ENCODE measurements around the gene NFIA. TPM values are rescaled to one million over a fixed set of nuclear protein-coding genes. Genes with fewer than 3 reads are reported as not detected.

NFIA gene
- total RNA-seq, 3 donors from 2014 or later: 54.9 to 87.5 (median 79.6) TPM

- no peak overlapping the region for H3K4me3 ChIP-seq
- no peaks in the 10 kb centered on the region for H3K9me3 ChIP-seq
- H3K36me3 ChIP-seq: no peaks in the 10 kb centered on the region
- no peak for DNase-seq (ENCODE audit: low spot score in 2 of 2)
- H3K4me1 ChIP-seq: no peaks in the 10 kb centered on the region
- TF ChIP-seq CTCF (IDR thresholded peaks at IDR 0.05) (no peak), POLR2A (IDR thresholded peaks at IDR 0.05) (no peak), POLR2AphosphoS5 (IDR thresholded peaks at IDR 0.05) (no peak)
- H3K27me3 ChIP-seq: no peaks in the 10 kb centered on the region
- peak overlapping the region; percentile 5 to 71 for H3K27ac ChIP-seq
- intact Hi-C loops (cut with DNase I; ENCODE audit: low total_unique reads): no loop called here
These were observed 218.5 kb downstream of the NFIA start for GRCh38 chr1:61300899-61301298.

- Histone ChIP-seq H3K4me3 (no peak overlapping the region), H3K9me3 (no peaks in the 10 kb centered on the region), H3K4me1 (no peaks in the 10 kb centered on the region), H3K27me3 (no peaks in the 10 kb centered on the region), H3K36me3 (no peaks in the 10 kb centered on the region), H3K27ac (peak overlapping the region; percentile 5 to 71)
- DNase-seq (ENCODE audit: low spot score in 2 of 2): no peak
- TF ChIP-seq POLR2AphosphoS5 (IDR thresholded peaks at IDR 0.05) (no peak), POLR2A (IDR thresholded peaks at IDR 0.05) (no peak), CTCF (IDR thresholded peaks at IDR 0.05) (no peak)
- intact Hi-C loops (cut with DNase I; ENCODE audit: low total_unique reads): no loop called here
These were observed 219.7 kb downstream of the NFIA start for GRCh38 chr1:61301824-61302657.

GRCh38 chr1:61307422-61308142 lies 225.2 kb downstream of the NFIA start:
- Histone ChIP-seq H3K4me3 (no peak overlapping the region), H3K27ac (no peak overlapping the region), H3K4me1 (no peaks in the 10 kb centered on the region), H3K27me3 (no peaks in the 10 kb centered on the region), H3K36me3 (no peaks in the 10 kb centered on the region), H3K9me3 (no peaks in the 10 kb centered on the region)
- no peak for DNase-seq (ENCODE audit: low spot score in 2 of 2)
- no peak for TF ChIP-seq POLR2A (IDR thresholded peaks at IDR 0.05)
- no peak for TF ChIP-seq CTCF (IDR thresholded peaks at IDR 0.05)
- no peak for TF ChIP-seq POLR2AphosphoS5 (IDR thresholded peaks at IDR 0.05)
- intact Hi-C loops (cut with DNase I; ENCODE audit: low total_unique reads): no loop called here

DNA sequence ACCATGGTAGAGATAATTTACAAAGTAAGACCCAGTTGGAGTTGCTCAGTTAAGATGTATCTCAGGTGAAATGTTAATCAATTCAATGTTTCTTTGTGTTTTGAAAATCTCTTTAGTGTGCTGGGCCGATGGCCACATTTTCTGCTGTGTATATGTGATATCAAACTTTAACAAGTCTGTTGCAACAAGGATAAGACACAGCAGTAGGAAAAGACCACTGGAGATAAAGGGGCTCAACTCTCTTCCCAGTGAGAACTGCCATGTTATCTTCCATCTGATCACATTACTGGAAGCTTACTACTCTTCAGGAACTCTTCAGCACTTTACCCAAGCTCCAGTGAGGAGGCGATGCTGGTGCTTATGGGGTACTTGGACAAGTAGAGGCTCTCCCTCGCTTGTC lies 227.7 kb downstream of the NFIA start:
- no peaks in the 10 kb centered on the region for H3K4me1 ChIP-seq
- no peak for DNase-seq (ENCODE audit: low spot score in 2 of 2)
- no peaks in the 10 kb centered on the region for H3K27me3 ChIP-seq
- H3K4me3 ChIP-seq: no peak overlapping the region
- no peaks in the 10 kb centered on the region for H3K9me3 ChIP-seq
- TF ChIP-seq CTCF (IDR thresholded peaks at IDR 0.05): no peak
- no peak for TF ChIP-seq POLR2AphosphoS5 (IDR thresholded peaks at IDR 0.05)
- TF ChIP-seq POLR2A (IDR thresholded peaks at IDR 0.05): no peak
- H3K36me3 ChIP-seq: no peaks in the 10 kb centered on the region
- intact Hi-C loops (cut with DNase I; ENCODE audit: low total_unique reads): no loop called here
- no peak overlapping the region for H3K27ac ChIP-seq

GRCh38 chr1:61310538-61310937 lies 228.2 kb downstream of the NFIA start:
- Histone ChIP-seq H3K27me3 (no peaks in the 10 kb centered on the region), H3K4me1 (no peaks in the 10 kb centered on the region), H3K9me3 (no peaks in the 10 kb centered on the region), H3K27ac (no peak overlapping the region), H3K36me3 (no peaks in the 10 kb centered on the region), H3K4me3 (no peak overlapping the region)
- no peak for DNase-seq (ENCODE audit: low spot score in 2 of 2)
- intact Hi-C loops (cut with DNase I; ENCODE audit: low total_unique reads): no loop called here
- TF ChIP-seq CTCF (IDR thresholded peaks at IDR 0.05) (no peak), POLR2AphosphoS5 (IDR thresholded peaks at IDR 0.05) (no peak), POLR2A (IDR thresholded peaks at IDR 0.05) (no peak)
